ENCODE results near the gene SLC2A2. TPM values are rescaled to one million over a fixed set of nuclear protein-coding genes. Genes with fewer than 3 reads are reported as not detected.

Gene SLC2A2
- total RNA-seq, 5 donors from 2014 or later (not counting 1 experiment from before 2014, with no cell fraction given): 0.16 to 0.29 TPM; not detected in 3

DNA sequence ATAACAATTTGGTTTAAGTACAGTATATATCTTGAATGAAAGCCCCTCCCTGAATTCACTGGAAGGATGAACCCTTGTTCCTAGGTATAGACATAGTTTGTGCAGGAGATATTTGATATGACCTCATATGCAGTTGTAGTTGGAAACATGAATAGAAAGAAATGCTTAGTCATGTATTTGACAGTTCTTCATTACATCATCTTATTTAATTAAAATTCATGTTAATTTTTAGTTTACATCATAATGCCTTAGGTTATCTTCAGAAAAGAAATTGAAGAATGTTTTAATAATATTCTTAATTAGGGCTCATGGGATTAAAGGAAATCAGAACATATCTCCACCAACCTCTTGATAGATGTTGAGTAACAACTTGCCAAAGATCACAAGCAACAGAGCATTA, 19.2 kb downstream of the SLC2A2 start:
- no peak overlapping the region for H3K27ac ChIP-seq (ENCODE audit: low read length)
- POLR2A ChIA-PET: interaction anchor here in 1 of 2 donors (0.6 kb wide), 1 partner anchor 1518 kb away, joined by 3 read pairs; no protein-coding TSS in a partner anchor
- CTCF ChIA-PET: no interaction called here
- Mint-ChIP-seq H3K4me3 (no peak overlapping the region), H3K9me3 (no peaks in the 10 kb centered on the region), H3K4me1 (no peaks in the 10 kb centered on the region), H3K36me3 (no peaks in the 10 kb centered on the region), H3K27me3 (peaks cover 5 to 7% of the 10 kb centered on the region in 2 donors), H3K27ac (no peak overlapping the region)
- no peaks in the 10 kb centered on the region for H3K27me3 ChIP-seq (replicated peaks in 1 of 2; ENCODE audit: control insufficient read depth in 2 of 2, extremely low read depth in 1 of 2, insufficient read depth in 2 of 2, low read length in 1 of 2)
- no peaks in the 10 kb centered on the region for H3K36me3 ChIP-seq (ENCODE audit: control insufficient read depth in 2 of 2, extremely low read depth in 1 of 2, insufficient read depth in 1 of 2, low read length in 1 of 2)
- ATAC-seq (replicated peaks in 1 of 4) (no peak), DNase-seq (no peak)
- no peak overlapping the region for H3K4me3 ChIP-seq (ENCODE audit: control insufficient read depth in 1 of 2, extremely low read depth in 1 of 2, low read length in 1 of 2)
- no peaks in the 10 kb centered on the region for H3K9me3 ChIP-seq
- H3K4me1 ChIP-seq (ENCODE audit: control insufficient read depth in 1 of 2, extremely low read depth in 1 of 2, insufficient read depth in 2 of 2, low read length in 2 of 2): no peaks in the 10 kb centered on the region

DNA sequence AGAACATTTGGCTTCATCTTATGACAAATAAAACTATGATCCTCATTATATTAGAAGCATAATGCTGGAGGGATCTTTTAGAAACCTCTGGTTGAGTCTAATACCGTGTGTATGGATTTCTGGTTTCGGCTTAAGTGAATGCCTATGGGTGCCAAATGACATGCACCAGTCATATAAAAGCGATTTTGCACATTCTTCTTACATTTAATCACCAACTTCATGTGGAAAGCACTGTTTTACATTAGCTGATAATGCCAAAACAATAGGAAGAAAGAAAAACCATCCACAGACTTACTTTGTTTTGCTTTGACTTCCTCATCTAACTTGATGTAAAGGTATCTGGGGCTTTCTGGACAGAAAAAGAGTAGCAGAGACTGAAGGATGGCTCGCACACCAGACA, 20.9 kb downstream of the SLC2A2 start:
- peaks cover 0 to 7% of the 10 kb centered on the region in 2 donors for H3K27me3 Mint-ChIP-seq
- H3K4me1 ChIP-seq (ENCODE audit: control insufficient read depth in 1 of 2, extremely low read depth in 1 of 2, insufficient read depth in 2 of 2, low read length in 2 of 2): no peaks in the 10 kb centered on the region
- H3K27me3 ChIP-seq (replicated peaks in 1 of 2; ENCODE audit: control insufficient read depth in 2 of 2, extremely low read depth in 1 of 2, insufficient read depth in 2 of 2, low read length in 1 of 2): no peaks in the 10 kb centered on the region
- H3K27ac Mint-ChIP-seq: no peak overlapping the region
- no peak for ATAC-seq (replicated peaks in 1 of 4)
- H3K9me3 Mint-ChIP-seq: no peaks in the 10 kb centered on the region
- no peaks in the 10 kb centered on the region for H3K36me3 Mint-ChIP-seq
- H3K27ac ChIP-seq (ENCODE audit: low read length): no peak overlapping the region
- H3K36me3 ChIP-seq (ENCODE audit: control insufficient read depth in 2 of 2, extremely low read depth in 1 of 2, insufficient read depth in 1 of 2, low read length in 1 of 2): no peaks in the 10 kb centered on the region
- ChIA-PET CTCF (no interaction called here), POLR2A (interaction anchor here in 1 of 2 donors (0.6 kb wide), 1 partner anchor 1770 kb away, joined by 10 read pairs; no protein-coding TSS in a partner anchor)
- no CpG with 5 or more reads among the region's 4 CpGs for WGBS (ENCODE audit: insufficient coverage)
- H3K9me3 ChIP-seq: no peaks in the 10 kb centered on the region
- no peak overlapping the region for H3K4me3 ChIP-seq (ENCODE audit: control insufficient read depth in 1 of 2, extremely low read depth in 1 of 2, low read length in 1 of 2)
- no peaks in the 10 kb centered on the region for H3K4me1 Mint-ChIP-seq
- no peak for DNase-seq
- H3K4me3 Mint-ChIP-seq: no peak overlapping the region

DNA sequence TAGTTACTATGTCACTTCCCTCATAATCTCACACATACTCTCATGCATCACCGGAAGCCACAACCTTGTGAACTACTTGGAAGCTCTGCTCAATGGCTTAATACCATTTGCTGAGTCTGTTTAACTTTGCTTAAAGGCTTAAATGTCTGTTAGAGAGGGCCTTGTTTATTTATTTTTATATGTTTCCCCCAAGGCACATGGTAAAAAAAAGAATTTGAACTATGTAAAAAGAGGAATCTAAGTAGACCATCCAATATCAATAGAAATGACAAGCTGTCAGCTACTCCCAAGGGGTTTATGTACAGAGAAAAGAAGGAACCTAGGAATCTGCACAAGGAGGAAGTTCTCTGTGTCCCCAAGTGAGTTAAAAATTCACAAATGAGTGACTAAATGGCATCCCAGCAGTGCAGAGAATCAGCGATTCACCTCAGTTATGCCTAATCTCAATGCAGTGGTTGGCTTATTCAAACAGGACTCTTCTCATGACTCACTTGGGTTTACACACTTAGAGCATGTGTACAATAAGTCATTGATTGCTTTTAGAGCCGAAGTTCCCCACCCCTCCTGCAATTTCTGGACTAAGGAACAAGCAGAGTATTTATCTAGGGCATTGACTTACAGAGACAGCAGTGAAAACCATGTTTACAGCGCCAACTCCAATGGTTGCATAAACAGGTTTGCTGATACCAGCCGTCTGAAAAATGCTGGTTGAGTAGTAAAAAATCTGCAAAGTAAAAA, 24.4 kb downstream of the SLC2A2 start:
- H3K27ac Mint-ChIP-seq: no peak overlapping the region
- ChIA-PET CTCF (no interaction called here), POLR2A (interaction anchor here in 1 of 2 donors (0.6 kb wide), 1 partner anchor 949 kb away, joined by 3 read pairs; no protein-coding TSS in a partner anchor)
- Histone ChIP-seq H3K36me3 (ENCODE audit: control insufficient read depth in 2 of 2, extremely low read depth in 1 of 2, insufficient read depth in 1 of 2, low read length in 1 of 2) (no peaks in the 10 kb centered on the region), H3K27ac (ENCODE audit: low read length) (no peak overlapping the region), H3K27me3 (replicated peaks in 1 of 2; ENCODE audit: control insufficient read depth in 2 of 2, extremely low read depth in 1 of 2, insufficient read depth in 2 of 2, low read length in 1 of 2) (no peaks in the 10 kb centered on the region), H3K4me1 (ENCODE audit: control insufficient read depth in 1 of 2, extremely low read depth in 1 of 2, insufficient read depth in 2 of 2, low read length in 2 of 2) (no peaks in the 10 kb centered on the region), H3K4me3 (ENCODE audit: control insufficient read depth in 1 of 2, extremely low read depth in 1 of 2, low read length in 1 of 2) (no peak overlapping the region), H3K9me3 (no peaks in the 10 kb centered on the region)
- ATAC-seq (replicated peaks in 1 of 4) (no peak), DNase-seq (no peak)
- no peak overlapping the region for H3K4me3 Mint-ChIP-seq
- no peaks in the 10 kb centered on the region for H3K4me1 Mint-ChIP-seq
- H3K36me3 Mint-ChIP-seq: no peaks in the 10 kb centered on the region
- 50% methylated on average over 1 of the region's 5 CpGs for WGBS (ENCODE audit: insufficient coverage)
- H3K9me3 Mint-ChIP-seq: no peaks in the 10 kb centered on the region
- no peaks in the 10 kb centered on the region for H3K27me3 Mint-ChIP-seq

DNA sequence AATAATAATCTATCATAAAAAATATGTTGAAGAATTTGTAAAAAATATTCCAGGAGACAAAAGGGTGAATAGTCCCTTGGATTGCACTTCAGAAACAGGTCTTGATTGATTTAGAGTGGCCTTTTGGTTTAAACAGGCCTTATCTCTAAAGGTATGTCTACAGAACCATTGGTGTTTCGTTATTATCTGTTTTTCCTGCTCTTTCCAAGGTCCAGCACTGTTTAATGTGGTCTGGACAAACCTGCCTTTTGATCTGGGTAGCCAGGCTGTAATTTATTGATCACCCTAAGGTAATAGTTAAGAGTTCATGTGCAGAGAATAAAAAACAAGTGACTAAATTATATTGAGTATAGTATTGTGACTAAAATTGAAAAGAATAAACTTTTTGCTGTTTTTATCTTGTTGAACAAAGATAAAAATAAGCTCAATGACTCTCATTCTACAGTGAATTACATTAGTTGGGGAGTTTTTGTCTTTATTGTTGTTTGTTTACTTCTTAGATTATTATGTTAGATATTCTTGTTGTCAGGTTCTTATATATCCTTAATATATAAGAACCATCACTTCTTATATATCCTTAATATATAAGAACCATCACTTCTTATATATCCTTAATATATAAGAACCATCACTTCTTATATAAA, 25.1 kb downstream of the SLC2A2 start:
- H3K36me3 Mint-ChIP-seq: no peaks in the 10 kb centered on the region
- H3K4me1 Mint-ChIP-seq: no peaks in the 10 kb centered on the region
- ChIA-PET POLR2A (no interaction called here), CTCF (no interaction called here)
- H3K4me3 ChIP-seq (ENCODE audit: control insufficient read depth in 1 of 2, extremely low read depth in 1 of 2, low read length in 1 of 2): no peak overlapping the region
- H3K27ac ChIP-seq (ENCODE audit: low read length): no peak overlapping the region
- no peaks in the 10 kb centered on the region for H3K27me3 ChIP-seq (replicated peaks in 1 of 2; ENCODE audit: control insufficient read depth in 2 of 2, extremely low read depth in 1 of 2, insufficient read depth in 2 of 2, low read length in 1 of 2)
- no peaks in the 10 kb centered on the region for H3K36me3 ChIP-seq (ENCODE audit: control insufficient read depth in 2 of 2, extremely low read depth in 1 of 2, insufficient read depth in 1 of 2, low read length in 1 of 2)
- no peak for ATAC-seq (replicated peaks in 1 of 4)
- no peaks in the 10 kb centered on the region for H3K9me3 Mint-ChIP-seq
- WGBS (ENCODE audit: insufficient coverage): 50% methylated on average over 1 of the region's 1 CpG
- no peaks in the 10 kb centered on the region for H3K4me1 ChIP-seq (ENCODE audit: control insufficient read depth in 1 of 2, extremely low read depth in 1 of 2, insufficient read depth in 2 of 2, low read length in 2 of 2)
- no peaks in the 10 kb centered on the region for H3K9me3 ChIP-seq
- H3K27ac Mint-ChIP-seq: no peak overlapping the region
- no peak overlapping the region for H3K4me3 Mint-ChIP-seq
- H3K27me3 Mint-ChIP-seq: no peaks in the 10 kb centered on the region
- DNase-seq: no peak

DNA sequence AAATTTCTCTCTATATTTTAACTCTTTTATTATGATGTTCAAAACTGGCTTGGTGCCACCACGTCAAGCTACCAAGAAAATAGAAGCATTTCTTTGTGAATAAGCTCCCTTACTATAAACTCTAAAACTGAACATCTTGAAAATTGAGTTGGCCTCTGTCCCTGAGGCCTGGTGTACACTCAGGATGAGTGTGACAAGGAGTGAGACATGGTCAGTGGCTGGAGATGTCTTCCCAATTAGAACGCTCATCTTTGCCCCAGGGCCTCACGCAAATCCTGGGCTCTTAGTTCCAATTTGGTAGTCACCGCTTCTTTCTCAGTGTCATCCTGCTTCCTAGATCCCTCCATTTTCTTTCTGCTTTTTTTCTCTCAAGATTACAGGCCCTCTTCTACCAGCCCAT, 26.2 kb downstream of the SLC2A2 start:
- ChIA-PET CTCF (no interaction called here), POLR2A (interaction anchor here in 1 of 2 donors (0.6 kb wide), 1 partner anchor 161 kb away, joined by 3 read pairs; no protein-coding TSS in a partner anchor)
- WGBS (ENCODE audit: insufficient coverage): no CpG with 5 or more reads among the region's 4 CpGs
- H3K4me3 Mint-ChIP-seq: no peak overlapping the region
- no peak overlapping the region for H3K4me3 ChIP-seq (ENCODE audit: control insufficient read depth in 1 of 2, extremely low read depth in 1 of 2, low read length in 1 of 2)
- no peaks in the 10 kb centered on the region for H3K36me3 Mint-ChIP-seq
- H3K9me3 ChIP-seq: no peaks in the 10 kb centered on the region
- H3K4me1 Mint-ChIP-seq: no peaks in the 10 kb centered on the region
- no peak overlapping the region for H3K27ac ChIP-seq (ENCODE audit: low read length)
- H3K9me3 Mint-ChIP-seq: no peaks in the 10 kb centered on the region
- no peaks in the 10 kb centered on the region for H3K4me1 ChIP-seq (ENCODE audit: control insufficient read depth in 1 of 2, extremely low read depth in 1 of 2, insufficient read depth in 2 of 2, low read length in 2 of 2)
- no peak overlapping the region for H3K27ac Mint-ChIP-seq
- DNase-seq (no peak), ATAC-seq (replicated peaks in 1 of 4) (no peak)
- no peaks in the 10 kb centered on the region for H3K27me3 ChIP-seq (replicated peaks in 1 of 2; ENCODE audit: control insufficient read depth in 2 of 2, extremely low read depth in 1 of 2, insufficient read depth in 2 of 2, low read length in 1 of 2)
- no peaks in the 10 kb centered on the region for H3K36me3 ChIP-seq (ENCODE audit: control insufficient read depth in 2 of 2, extremely low read depth in 1 of 2, insufficient read depth in 1 of 2, low read length in 1 of 2)
- H3K27me3 Mint-ChIP-seq: no peaks in the 10 kb centered on the region

DNA sequence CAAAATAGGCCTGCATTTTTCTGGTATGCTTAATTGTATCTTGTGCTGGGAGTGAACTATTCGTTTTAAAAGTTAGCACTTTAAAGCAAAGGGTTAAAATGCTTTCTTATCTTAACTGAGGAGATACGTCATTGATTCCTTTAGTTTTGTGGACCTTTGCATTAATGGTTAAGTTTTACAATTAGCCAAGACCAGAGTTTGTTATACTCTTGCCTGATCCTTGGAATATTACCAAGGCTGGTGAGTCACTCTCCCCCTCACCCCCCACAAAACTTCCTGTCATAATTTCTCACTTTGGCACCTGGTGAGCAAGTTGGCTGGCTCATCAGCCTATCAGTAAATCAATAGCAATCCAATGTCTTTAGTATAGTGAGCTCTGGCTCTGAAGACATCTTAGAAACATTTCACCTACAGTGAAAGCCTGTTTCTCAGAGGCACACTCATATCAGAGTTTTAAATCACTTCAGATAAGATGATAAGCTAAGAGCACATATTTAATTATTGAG, 26.7 kb downstream of the SLC2A2 start:
- CTCF ChIA-PET: no interaction called here
- Mint-ChIP-seq H3K9me3 (no peaks in the 10 kb centered on the region), H3K4me3 (no peak overlapping the region), H3K27me3 (no peaks in the 10 kb centered on the region), H3K36me3 (no peaks in the 10 kb centered on the region), H3K27ac (no peak overlapping the region), H3K4me1 (no peaks in the 10 kb centered on the region)
- Histone ChIP-seq H3K9me3 (no peaks in the 10 kb centered on the region), H3K27ac (ENCODE audit: low read length) (no peak overlapping the region), H3K4me1 (ENCODE audit: control insufficient read depth in 1 of 2, extremely low read depth in 1 of 2, insufficient read depth in 2 of 2, low read length in 2 of 2) (no peaks in the 10 kb centered on the region), H3K27me3 (replicated peaks in 1 of 2; ENCODE audit: control insufficient read depth in 2 of 2, extremely low read depth in 1 of 2, insufficient read depth in 2 of 2, low read length in 1 of 2) (no peaks in the 10 kb centered on the region), H3K36me3 (ENCODE audit: control insufficient read depth in 2 of 2, extremely low read depth in 1 of 2, insufficient read depth in 1 of 2, low read length in 1 of 2) (no peaks in the 10 kb centered on the region), H3K4me3 (ENCODE audit: control insufficient read depth in 1 of 2, extremely low read depth in 1 of 2, low read length in 1 of 2) (no peak overlapping the region)
- DNase-seq (no peak), ATAC-seq (replicated peaks in 1 of 4) (no peak)
- no CpG with 5 or more reads among the region's 2 CpGs for WGBS (ENCODE audit: insufficient coverage)
- POLR2A ChIA-PET: interaction anchor here (0.6 kb wide), 2 partner anchors 31 to 160 kb away, joined by 3 to 11 read pairs; no protein-coding TSS in a partner anchor
